Heart left ventricle (tissue), 13 donors: ENCODE measurements around the gene LHX4.

Experiments used
- POLR2A ChIP-seq, 2 donors: fragments of 450-650 bp; IDR thresholded peaks; one replicate each; pipeline ENCODE4 v1.6.1; 2017; ENCODE audit warnings: antibody characterized with exemption in 2 of 2, mild to moderate bottlenecking in 2 of 2, moderate library complexity in 2 of 2
- TF ChIP-seq, protein P1 (sequence below), 12 donors: fragments of 200-600 bp; sonication (generic) in 4 of 12; IDR thresholded peaks; one replicate each; pipeline versions ENCODE4 v1.5.0 to v1.8.0; 2018 to 2022; ENCODE audit warnings: antibody characterized with exemption in 12 of 12, mild to moderate bottlenecking in 5 of 12
- donor health status: ischemic (EF 13 %, LVEDD 7.1; RV severe dilation, severe dysfunction).
- donor health status: DM: no; HTN: yes; CAD: no.
- donor health status: DM: no; HTN: no; CAD: no.
- donor health status: ischemic (EF 25% LVEDD 6.9; RV normal size, moderate dysfunction).
- donor health status: ischemic (EF 25% LVEDD 5.7; RV mildly dilated, moderate dysfunction).
- donor health status: ischemic (EF 35%, LVEDD 5.7; RV mildly dilated, moderate dysfunction).
- donor health status: nonischemic (EF 11% LVEDD 7.7; RV severe dilation, severe dysfunction).
- donor health status: DM: yes; HTN: yes; CAD: no.
- donor health status: PGD.
- donor health status: ischemic (EF 29% LVEDD 5.4; RV normal size, mild dysfunction).
- donor health status: nonischemic (EF 23%, LVEDD 6.1; RV moderate dilation, normal function).

DNA sequence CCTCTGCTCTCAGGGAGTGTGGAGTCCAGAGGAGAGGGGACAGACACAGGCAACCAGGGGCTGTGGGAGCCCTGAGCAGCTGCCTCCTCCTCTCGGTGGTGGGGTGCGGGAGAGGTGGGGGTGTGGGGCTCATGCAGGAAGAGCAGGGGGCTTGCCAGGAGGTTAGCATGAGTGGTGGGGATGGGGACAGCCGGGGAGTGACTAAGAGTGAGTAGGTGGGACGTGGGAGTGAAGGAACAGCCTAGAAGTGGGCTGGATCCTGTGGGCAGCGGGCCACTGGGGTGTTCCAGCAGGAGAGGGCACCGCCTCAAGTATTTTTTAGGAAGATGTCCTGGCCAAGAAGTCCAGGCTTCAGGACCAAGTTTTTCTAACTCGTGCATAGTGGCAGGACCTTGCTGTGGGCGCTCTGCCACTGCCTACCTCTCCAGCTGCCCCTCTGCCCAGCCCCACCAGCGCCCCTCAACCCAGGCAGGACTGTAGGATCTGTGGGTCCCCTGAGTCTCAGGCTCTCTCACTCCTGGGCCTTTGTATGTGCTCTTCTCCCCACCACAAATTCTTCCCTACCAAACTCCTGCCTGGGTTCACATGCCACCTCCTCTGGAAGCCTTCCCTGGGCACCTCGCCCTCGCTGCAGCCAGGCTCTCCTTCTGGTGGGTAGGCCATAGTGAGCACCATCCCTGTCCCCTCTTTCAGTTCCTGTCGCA is 18.8 kb upstream of the LHX4 start:
- TF ChIP-seq POLR2A (IDR thresholded peaks at IDR 0.05): no peak
- TF ChIP-seq, protein P1, sequence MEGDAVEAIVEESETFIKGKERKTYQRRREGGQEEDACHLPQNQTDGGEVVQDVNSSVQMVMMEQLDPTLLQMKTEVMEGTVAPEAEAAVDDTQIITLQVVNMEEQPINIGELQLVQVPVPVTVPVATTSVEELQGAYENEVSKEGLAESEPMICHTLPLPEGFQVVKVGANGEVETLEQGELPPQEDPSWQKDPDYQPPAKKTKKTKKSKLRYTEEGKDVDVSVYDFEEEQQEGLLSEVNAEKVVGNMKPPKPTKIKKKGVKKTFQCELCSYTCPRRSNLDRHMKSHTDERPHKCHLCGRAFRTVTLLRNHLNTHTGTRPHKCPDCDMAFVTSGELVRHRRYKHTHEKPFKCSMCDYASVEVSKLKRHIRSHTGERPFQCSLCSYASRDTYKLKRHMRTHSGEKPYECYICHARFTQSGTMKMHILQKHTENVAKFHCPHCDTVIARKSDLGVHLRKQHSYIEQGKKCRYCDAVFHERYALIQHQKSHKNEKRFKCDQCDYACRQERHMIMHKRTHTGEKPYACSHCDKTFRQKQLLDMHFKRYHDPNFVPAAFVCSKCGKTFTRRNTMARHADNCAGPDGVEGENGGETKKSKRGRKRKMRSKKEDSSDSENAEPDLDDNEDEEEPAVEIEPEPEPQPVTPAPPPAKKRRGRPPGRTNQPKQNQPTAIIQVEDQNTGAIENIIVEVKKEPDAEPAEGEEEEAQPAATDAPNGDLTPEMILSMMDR (IDR thresholded peaks at IDR 0.05): no peak
